ENCODE results near the gene NOL4L.

DNA sequence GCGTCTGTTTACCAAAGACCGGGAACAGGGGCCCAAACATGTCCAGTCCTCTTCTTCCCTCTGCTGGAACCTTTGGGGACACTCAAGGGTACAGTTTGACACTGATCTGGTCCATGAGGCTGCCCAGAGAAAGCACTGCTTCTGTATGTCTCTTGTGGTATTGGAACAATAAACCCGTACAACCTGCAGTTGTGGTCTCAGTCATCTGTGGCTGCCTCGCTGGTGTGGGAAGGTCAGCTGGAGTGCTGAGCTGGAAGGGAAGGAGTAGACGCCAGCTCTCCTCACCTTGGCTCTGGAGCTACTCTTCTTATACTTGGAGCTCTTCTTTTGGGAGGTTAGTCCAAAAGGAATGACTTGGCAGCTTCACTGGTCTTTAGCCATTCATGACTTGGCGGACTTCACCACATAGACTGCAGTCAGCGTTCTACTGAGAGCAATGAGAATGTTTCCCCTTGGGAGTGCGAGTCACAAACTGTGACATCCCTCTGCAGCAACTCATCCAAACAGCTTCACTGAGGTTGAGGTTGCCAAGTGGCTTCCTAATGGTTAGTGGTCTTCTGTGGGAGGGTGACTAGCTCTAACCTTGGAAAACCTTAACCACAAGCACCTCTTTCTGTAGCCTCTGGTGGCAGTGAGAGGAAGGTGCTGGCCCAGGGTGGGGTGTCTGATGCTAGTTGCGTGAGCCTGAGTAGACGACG, 145.9 kb downstream of the NOL4L start:
- TF ChIP-seq, protein P1, sequence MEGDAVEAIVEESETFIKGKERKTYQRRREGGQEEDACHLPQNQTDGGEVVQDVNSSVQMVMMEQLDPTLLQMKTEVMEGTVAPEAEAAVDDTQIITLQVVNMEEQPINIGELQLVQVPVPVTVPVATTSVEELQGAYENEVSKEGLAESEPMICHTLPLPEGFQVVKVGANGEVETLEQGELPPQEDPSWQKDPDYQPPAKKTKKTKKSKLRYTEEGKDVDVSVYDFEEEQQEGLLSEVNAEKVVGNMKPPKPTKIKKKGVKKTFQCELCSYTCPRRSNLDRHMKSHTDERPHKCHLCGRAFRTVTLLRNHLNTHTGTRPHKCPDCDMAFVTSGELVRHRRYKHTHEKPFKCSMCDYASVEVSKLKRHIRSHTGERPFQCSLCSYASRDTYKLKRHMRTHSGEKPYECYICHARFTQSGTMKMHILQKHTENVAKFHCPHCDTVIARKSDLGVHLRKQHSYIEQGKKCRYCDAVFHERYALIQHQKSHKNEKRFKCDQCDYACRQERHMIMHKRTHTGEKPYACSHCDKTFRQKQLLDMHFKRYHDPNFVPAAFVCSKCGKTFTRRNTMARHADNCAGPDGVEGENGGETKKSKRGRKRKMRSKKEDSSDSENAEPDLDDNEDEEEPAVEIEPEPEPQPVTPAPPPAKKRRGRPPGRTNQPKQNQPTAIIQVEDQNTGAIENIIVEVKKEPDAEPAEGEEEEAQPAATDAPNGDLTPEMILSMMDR (IDR thresholded peaks at IDR 0.05): no peak
- no peak for TF ChIP-seq POLR2A (IDR thresholded peaks at IDR 0.05)

Measured in thyroid gland (tissue), 4 donors.